Body of pancreas (tissue), 4 donors: Measurements from ENCODE around the gene ABCG1.

Source experiments
- POLR2A ChIP-seq, 3 donors: fragments of 450-650 bp; IDR thresholded peaks; one replicate each; pipeline ENCODE4 v1.6.1; 2016; ENCODE audit warnings: antibody characterized with exemption in 3 of 3, mild to moderate bottlenecking in 2 of 3
- TF ChIP-seq, protein P1 (sequence below), 7 experiments: fragments of 450-650 bp in 4 of 7; fragments of 200-600 bp in 3 of 7; sonication (generic) in 3 of 7; IDR thresholded peaks; one replicate each; pipeline ENCODE4 v1.5.1; 2016 to 2019; ENCODE audit warnings: antibody characterized with exemption in 7 of 7

DNA sequence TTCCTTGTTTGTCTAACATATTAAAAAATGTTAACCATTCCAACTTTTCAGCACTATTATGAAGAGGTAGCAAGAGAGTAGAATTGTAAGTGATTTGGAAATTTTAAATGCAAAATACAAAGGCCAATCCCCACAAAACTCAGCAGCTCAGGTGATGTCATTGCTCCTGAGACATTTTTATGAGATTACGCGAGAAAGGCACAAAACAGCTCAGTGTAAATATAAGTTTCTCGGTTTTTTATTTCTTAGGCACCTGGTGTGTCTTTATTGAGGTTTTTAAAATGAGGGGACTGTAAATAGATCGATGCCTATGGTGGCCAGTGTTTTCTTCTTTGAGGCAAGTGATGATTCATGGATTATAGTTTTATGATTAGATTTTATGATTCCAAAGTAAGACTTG lies 6.1 kb downstream of the ABCG1 start:
- TF ChIP-seq, protein P1, sequence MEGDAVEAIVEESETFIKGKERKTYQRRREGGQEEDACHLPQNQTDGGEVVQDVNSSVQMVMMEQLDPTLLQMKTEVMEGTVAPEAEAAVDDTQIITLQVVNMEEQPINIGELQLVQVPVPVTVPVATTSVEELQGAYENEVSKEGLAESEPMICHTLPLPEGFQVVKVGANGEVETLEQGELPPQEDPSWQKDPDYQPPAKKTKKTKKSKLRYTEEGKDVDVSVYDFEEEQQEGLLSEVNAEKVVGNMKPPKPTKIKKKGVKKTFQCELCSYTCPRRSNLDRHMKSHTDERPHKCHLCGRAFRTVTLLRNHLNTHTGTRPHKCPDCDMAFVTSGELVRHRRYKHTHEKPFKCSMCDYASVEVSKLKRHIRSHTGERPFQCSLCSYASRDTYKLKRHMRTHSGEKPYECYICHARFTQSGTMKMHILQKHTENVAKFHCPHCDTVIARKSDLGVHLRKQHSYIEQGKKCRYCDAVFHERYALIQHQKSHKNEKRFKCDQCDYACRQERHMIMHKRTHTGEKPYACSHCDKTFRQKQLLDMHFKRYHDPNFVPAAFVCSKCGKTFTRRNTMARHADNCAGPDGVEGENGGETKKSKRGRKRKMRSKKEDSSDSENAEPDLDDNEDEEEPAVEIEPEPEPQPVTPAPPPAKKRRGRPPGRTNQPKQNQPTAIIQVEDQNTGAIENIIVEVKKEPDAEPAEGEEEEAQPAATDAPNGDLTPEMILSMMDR (IDR thresholded peaks at IDR 0.05), result no peak
- TF ChIP-seq POLR2A (IDR thresholded peaks at IDR 0.05), result no peak
